ENCODE results near the gene ENHO. TPM values are rescaled to one million over a fixed set of nuclear protein-coding genes. Genes with fewer than 3 reads are reported as not detected.

The ENHO gene
- total RNA-seq, 1 donor from 2014 or later, result 4.4 TPM

DNA sequence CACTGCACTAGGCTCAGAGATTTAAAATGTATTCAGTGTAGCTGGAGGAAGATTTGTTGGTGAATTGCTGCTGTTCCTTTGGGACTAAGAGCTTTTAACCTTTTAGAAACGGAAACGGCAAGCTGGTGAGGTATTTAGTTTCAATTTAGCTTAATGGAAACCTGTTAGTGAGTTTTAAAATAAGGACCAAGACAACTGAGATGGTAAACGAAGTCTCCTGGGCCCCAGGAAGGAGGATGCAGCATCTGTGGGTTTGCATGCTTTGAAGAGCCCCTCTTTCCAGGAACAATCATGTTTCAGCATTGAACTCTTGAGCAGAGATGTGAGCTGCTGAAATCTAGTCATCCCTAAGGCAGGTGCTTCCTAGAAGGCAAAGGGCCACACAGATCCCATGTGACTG, 47.7 kb downstream of the ENHO start:
- no peak for DNase-seq

Small RNAs within 50 kb of the gene (small RNA-seq; reads per million reads assigned to genes)
- not detected for gene RN7SKP24 (ENCODE audit: low replicate concordance)

Other genes starting within 250 kb of the ENHO start
- 4.9 TPM for gene KIF24, start 193.7 kb downstream of the ENHO start, total RNA-seq
- 25.0 TPM for gene NUDT2, start 193.4 kb downstream of the ENHO start, total RNA-seq
- 25.2 TPM for gene MYORG, start 146.1 kb downstream of the ENHO start, total RNA-seq
- gene FAM219A, start 64.4 kb downstream of the ENHO start, total RNA-seq, result 8.4 TPM
- gene DNAI1, start 64.2 kb downstream of the ENHO start, total RNA-seq, result not detected
- gene CNTFR, start 66.7 kb upstream of the ENHO start, total RNA-seq, result 6.2 TPM
- gene RPP25L, start 89.1 kb upstream of the ENHO start, total RNA-seq, result 15.3 TPM
- gene DCTN3, start 97.5 kb upstream of the ENHO start, total RNA-seq, result 90.7 TPM
- 0.31 TPM for gene ARID3C, start 106.1 kb upstream of the ENHO start, total RNA-seq
- 36.5 TPM for gene SIGMAR1, start 114.8 kb upstream of the ENHO start, total RNA-seq
- gene GALT, start 123.7 kb upstream of the ENHO start, total RNA-seq, result 27.2 TPM
- 72.4 TPM for gene IL11RA, start 129.2 kb upstream of the ENHO start, total RNA-seq
- gene CCL27, start 139.7 kb upstream of the ENHO start, total RNA-seq, result not detected
- not detected for gene CCL19, start 168.3 kb upstream of the ENHO start, total RNA-seq
- 49.3 TPM for gene CCL21, start 187.1 kb upstream of the ENHO start, total RNA-seq